Activated gamma-delta T cell (primary cell): Measurements from ENCODE around the gene TMPRSS3.

Experiments
- DNase-seq: peaks from one replicate; lab custom pipeline; 2025; lab: John Stamatoyannopoulos, UW

The TMPRSS3 gene

DNA sequence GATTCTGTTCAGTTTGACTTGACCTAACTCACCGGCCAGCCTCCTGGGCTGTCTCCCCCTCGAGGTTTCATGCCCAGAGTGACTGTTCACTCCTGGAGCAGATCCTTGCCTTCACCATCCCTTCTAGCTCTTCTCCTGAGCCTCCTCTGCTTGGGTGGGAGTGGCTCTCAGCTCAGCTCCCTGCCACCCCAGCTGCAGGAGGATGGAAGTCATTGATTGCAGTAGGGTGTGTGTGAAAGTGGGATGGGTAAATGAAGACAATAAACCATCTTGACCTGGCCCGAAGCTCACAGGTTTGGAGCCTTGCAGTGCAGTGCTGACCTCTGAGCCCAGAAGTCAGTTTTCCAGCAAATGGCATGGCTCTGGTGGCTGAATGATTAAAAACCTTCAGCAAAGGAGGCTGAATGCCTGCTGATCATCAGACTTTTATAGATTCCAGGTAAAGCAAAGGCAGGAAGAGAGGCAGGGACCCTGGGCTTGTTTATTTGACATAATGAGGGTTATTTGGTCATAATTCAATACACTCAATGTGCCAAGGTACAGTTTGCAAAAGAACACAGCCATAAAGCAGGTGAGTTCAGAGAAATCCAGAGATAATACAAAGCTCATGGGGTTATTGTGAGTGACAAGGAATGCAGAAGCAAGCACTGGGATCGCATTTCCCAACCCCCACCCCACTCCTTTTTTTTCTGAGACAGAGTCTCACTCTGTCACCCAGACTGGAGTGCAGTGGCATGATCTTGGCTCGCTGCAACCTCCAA lies 63.1 kb downstream of the TMPRSS3 start:
- no peak for DNase-seq

- DNase-seq = no peak
Observed at GRCh38 chr21:42331660-42332059, 64.2 kb downstream of the TMPRSS3 start.

DNA sequence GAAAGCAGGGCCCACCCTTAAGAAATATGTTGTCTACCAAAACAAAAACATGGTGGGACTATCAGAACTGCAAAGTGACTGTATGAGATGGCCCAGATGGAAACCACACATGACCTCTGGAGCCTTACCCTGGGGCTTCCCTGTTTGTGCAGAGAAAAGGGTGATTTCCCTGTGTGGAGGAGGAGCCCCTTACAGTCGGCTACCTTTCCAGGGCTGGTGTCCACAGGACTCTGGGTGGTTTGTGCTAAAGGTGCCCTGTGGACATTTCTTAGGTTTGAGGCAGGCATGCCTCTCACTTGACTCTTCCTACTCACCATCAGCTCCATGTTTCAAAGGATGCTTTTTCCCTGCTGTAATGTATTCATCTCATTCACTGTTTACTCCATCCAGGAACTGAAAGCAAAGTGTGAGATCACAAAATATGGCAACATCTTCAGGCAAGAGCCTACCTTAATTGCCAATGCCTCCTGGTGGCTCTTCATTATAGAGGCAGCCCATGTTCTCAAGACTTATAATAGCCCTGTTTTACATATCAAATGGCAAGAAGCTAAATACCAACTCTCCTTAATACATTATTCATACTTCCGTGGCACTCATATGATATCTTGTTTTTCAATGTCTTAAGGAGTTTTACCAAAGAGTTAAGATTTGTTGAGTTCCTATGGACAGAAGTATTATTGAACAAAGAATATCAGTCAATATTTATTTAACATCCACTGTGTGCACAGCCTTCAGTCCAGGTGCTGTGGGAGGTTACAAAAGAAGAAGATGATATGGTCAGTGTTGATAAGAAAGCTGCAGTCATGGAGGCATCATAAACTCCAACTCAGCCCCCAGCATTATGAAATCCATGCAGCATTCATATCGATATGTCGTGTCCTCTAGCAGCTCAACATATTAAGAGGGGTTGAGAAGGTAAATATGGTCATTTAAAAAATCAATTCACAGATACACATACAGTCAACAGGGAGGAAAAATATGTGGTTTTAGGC lies 65.2 kb downstream of the TMPRSS3 start:
- no peak for DNase-seq

- no peak for DNase-seq
Observed at GRCh38 chr21:42324896-42325295, 71.0 kb downstream of the TMPRSS3 start.
